Trophoblast cell (in vitro differentiated cells and primary cell): Measurements from ENCODE around the gene SLC23A1.
A peak's percentile ranks its signal among the peaks of the same experiment; 100 is the strongest.

ENCODE experiments used
- DNase-seq, 2 donors: peaks; one replicate each; pipeline ENCODE4 v3.0.0-alpha.2; 2016
- H2AFZ ChIP-seq: 2 replicates; pipeline ENCODE4 v1.6.1; 2013; ENCODE audit warnings: low read length, moderate library complexity, mild to moderate bottlenecking; ENCODE audit not compliant: insufficient read depth, poor library complexity
- H2AK5ac ChIP-seq: 2 replicates; pipeline ENCODE4 v1.6.1; 2013; ENCODE audit warnings: mild to moderate bottlenecking, low read length
- H2BK120ac ChIP-seq: 2 replicates; pipeline ENCODE4 v1.6.1; 2013; ENCODE audit warnings: low read length, mild to moderate bottlenecking, moderate library complexity; ENCODE audit not compliant: insufficient read depth, poor library complexity
- H2BK12ac ChIP-seq: 2 replicates; pipeline ENCODE4 v1.6.1; 2013; ENCODE audit warnings: mild to moderate bottlenecking, low read length, moderate library complexity
- H2BK5ac ChIP-seq: 2 replicates; pipeline ENCODE4 v1.6.1; 2013; ENCODE audit warnings: low read length, low read depth, moderate library complexity, mild to moderate bottlenecking; ENCODE audit not compliant: poor library complexity
- H3K14ac ChIP-seq: 2 replicates; pipeline ENCODE4 v1.6.1; 2013; ENCODE audit warnings: mild to moderate bottlenecking, low read length
- H3K18ac ChIP-seq: 2 replicates; pipeline ENCODE4 v1.6.1; 2013; ENCODE audit warnings: mild to moderate bottlenecking, low read length
- H3K23ac ChIP-seq: 2 replicates; pipeline ENCODE4 v1.6.1; 2013; ENCODE audit warnings: low read length
- H3K27ac ChIP-seq: 2 replicates; pipeline ENCODE4 v1.5.1; 2013; ENCODE audit warnings: low read depth, mild to moderate bottlenecking, inconsistent platforms, low read length, moderate library complexity
- H3K27me3 ChIP-seq: 2 replicates; pipeline ENCODE4 v1.6.1; 2013; ENCODE audit warnings: inconsistent platforms, mild to moderate bottlenecking, low read length, moderate library complexity; ENCODE audit not compliant: insufficient read depth
- H3K36me3 ChIP-seq, 2 experiments: 1 replicate in 1 of 2; 2 replicates in 1 of 2; pipeline ENCODE4 v1.6.1; 2013; ENCODE audit warnings: low read length in 2 of 2, mild to moderate bottlenecking in 2 of 2, moderate library complexity in 1 of 2; ENCODE audit not compliant: insufficient read depth in 2 of 2, control insufficient read depth in 1 of 2
- H3K4ac ChIP-seq: 2 replicates; pipeline ENCODE4 v1.6.1; 2013; ENCODE audit warnings: low read depth, mild to moderate bottlenecking, low read length, moderate library complexity
- H3K4me1 ChIP-seq, 2 experiments: 1 replicate in 1 of 2; 2 replicates in 1 of 2; pipeline ENCODE4 v1.6.1; 2013; ENCODE audit warnings: low read length in 2 of 2, mild to moderate bottlenecking in 2 of 2, moderate library complexity in 1 of 2; ENCODE audit not compliant: insufficient read depth in 2 of 2, control insufficient read depth in 1 of 2
- H3K4me2 ChIP-seq: 2 replicates; pipeline ENCODE4 v1.6.1; 2013; ENCODE audit warnings: inconsistent platforms, mild to moderate bottlenecking, low read length, moderate library complexity
- H3K4me3 ChIP-seq: 2 replicates; pipeline ENCODE4 v1.5.1; 2013; ENCODE audit warnings: mild to moderate bottlenecking, low read depth, low read length, inconsistent platforms
- H3K79me1 ChIP-seq: one replicate; pipeline ENCODE4 v1.6.1; 2013; ENCODE audit warnings: low read length
- H3K79me2 ChIP-seq: 2 replicates; pipeline ENCODE4 v1.6.1; 2013; ENCODE audit warnings: low read length, mild to moderate bottlenecking; ENCODE audit not compliant: control insufficient read depth, insufficient read depth, poor library complexity
- H3K9ac ChIP-seq: 2 replicates; pipeline ENCODE4 v1.6.1; 2013; ENCODE audit warnings: mild to moderate bottlenecking, low read length
- H3K9me3 ChIP-seq: 2 replicates; pipeline ENCODE4 v1.6.1; 2013; ENCODE audit warnings: low read depth, mild to moderate bottlenecking, control low read depth, inconsistent platforms, low read length; ENCODE audit not compliant: insufficient read depth
- H4K12ac ChIP-seq: 2 replicates; pipeline ENCODE4 v1.6.1; 2013; ENCODE audit warnings: low read depth, mild to moderate bottlenecking, low read length, moderate library complexity
- H4K8ac ChIP-seq: 2 replicates; pipeline ENCODE4 v1.6.1; 2013; ENCODE audit warnings: low read depth, mild to moderate bottlenecking, low read length, moderate library complexity
- H4K91ac ChIP-seq: one replicate; pipeline ENCODE4 v1.6.1; 2013; ENCODE audit warnings: low read depth, mild to moderate bottlenecking, low read length, moderate library complexity
- WGBS: extraction: QIAGEN DNeasy Blood & Tissue Kit; methylation state at CpG from one replicate; pipeline ENCODE4 v1.1.7; 2013; ENCODE audit warnings: missing lambda C conversion rate; ENCODE audit not compliant: insufficient read length, insufficient coverage; ENCODE audit errors: extremely low coverage; 5-methylcytosine and 5-hydroxymethylcytosine counted together

SLC23A1 gene

GRCh38 chr5:139425497-139425896 lies 42.4 kb upstream of the SLC23A1 start:
- Histone ChIP-seq H2AFZ (no peak overlapping the region), H3K27me3 (no peaks in the 10 kb centered on the region), H4K91ac (no peak overlapping the region), H3K4me3 (no peak overlapping the region), H3K4ac (no peak overlapping the region), H3K14ac (no peak overlapping the region), H3K36me3 (peaks cover 2 to 6% of the 10 kb centered on the region in 2 experiments), H3K18ac (no peak overlapping the region), H3K79me2 (no peaks in the 10 kb centered on the region), H3K4me1 (peaks cover 3 to 5% of the 10 kb centered on the region in 2 experiments), H3K9me3 (no peaks in the 10 kb centered on the region), H3K23ac (no peak overlapping the region), H3K27ac (no peak overlapping the region), H3K9ac (no peak overlapping the region), H4K8ac (no peak overlapping the region), H2AK5ac (no peak overlapping the region), H3K79me1 (no peaks in the 10 kb centered on the region), H3K4me2 (no peak overlapping the region), H2BK5ac (no peak overlapping the region), H4K12ac (no peak overlapping the region), H2BK12ac (no peak overlapping the region), H2BK120ac (no peak overlapping the region)
- DNase-seq = no peak
- no CpG with 5 or more reads among the region's 5 CpGs for WGBS

- Histone ChIP-seq H2AFZ (no peak overlapping the region), H2BK120ac (no peak overlapping the region), H4K8ac (no peak overlapping the region), H2AK5ac (no peak overlapping the region), H3K36me3 (peaks cover 3 to 5% of the 10 kb centered on the region in 2 experiments), H3K79me2 (no peaks in the 10 kb centered on the region), H3K23ac (no peak overlapping the region), H3K9me3 (no peaks in the 10 kb centered on the region), H2BK5ac (no peak overlapping the region), H3K27me3 (no peaks in the 10 kb centered on the region), H3K18ac (no peak overlapping the region), H4K91ac (no peak overlapping the region), H3K4me2 (no peak overlapping the region), H3K9ac (no peak overlapping the region), H3K4me1 (peaks cover 3 to 5% of the 10 kb centered on the region in 2 experiments), H4K12ac (no peak overlapping the region), H3K27ac (no peak overlapping the region), H3K4me3 (no peak overlapping the region), H2BK12ac (no peak overlapping the region), H3K79me1 (no peaks in the 10 kb centered on the region), H3K4ac (no peak overlapping the region), H3K14ac (no peak overlapping the region)
- no CpG with 5 or more reads among the region's 5 CpGs for WGBS
- DNase-seq = peak; percentile 56 to 87
Observed at GRCh38 chr5:139422307-139422893, 39.3 kb upstream of the SLC23A1 start.

GRCh38 chr5:139419226-139420192 lies 36.4 kb upstream of the SLC23A1 start:
- H3K14ac ChIP-seq = no peak overlapping the region
- no peak overlapping the region for H3K9ac ChIP-seq
- H3K79me1 ChIP-seq = no peaks in the 10 kb centered on the region
- H2BK5ac ChIP-seq = no peak overlapping the region
- H2AFZ ChIP-seq = no peak overlapping the region
- H3K4ac ChIP-seq = no peak overlapping the region
- no peaks in the 10 kb centered on the region for H3K9me3 ChIP-seq
- H3K36me3 ChIP-seq = peaks cover 2 to 5% of the 10 kb centered on the region in 2 experiments
- no peak overlapping the region for H3K23ac ChIP-seq
- no CpG with 5 or more reads among the region's 9 CpGs for WGBS
- no peak overlapping the region for H3K27ac ChIP-seq
- H3K4me3 ChIP-seq = no peak overlapping the region
- no peak overlapping the region for H3K18ac ChIP-seq
- H3K4me2 ChIP-seq = no peak overlapping the region
- no peak for DNase-seq
- H2BK12ac ChIP-seq = no peak overlapping the region
- H3K27me3 ChIP-seq = no peaks in the 10 kb centered on the region
- H4K91ac ChIP-seq = no peak overlapping the region
- H2AK5ac ChIP-seq = no peak overlapping the region
- H2BK120ac ChIP-seq = no peak overlapping the region
- H3K79me2 ChIP-seq = no peaks in the 10 kb centered on the region
- H4K12ac ChIP-seq = no peak overlapping the region
- no peak overlapping the region for H4K8ac ChIP-seq
- no peaks in the 10 kb centered on the region for H3K4me1 ChIP-seq

DNA sequence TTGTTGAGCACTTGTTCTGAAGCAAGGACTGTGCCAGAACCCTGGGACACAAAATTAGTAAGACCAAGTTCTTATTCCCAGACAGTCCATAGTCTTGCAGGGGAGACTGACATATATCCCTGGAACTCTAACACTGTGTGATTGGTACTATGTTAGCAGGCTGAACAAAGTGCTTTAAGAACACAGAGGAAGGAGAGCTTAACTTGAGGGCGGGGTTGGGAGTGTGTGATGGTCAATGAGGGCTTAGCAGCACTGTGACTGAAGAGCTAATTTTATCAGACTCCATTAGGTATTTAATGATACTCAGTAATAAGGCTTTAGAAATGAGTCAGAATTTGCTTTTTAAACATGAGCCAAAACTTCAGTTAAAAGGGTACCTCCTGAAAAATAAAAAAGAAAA lies 35.7 kb upstream of the SLC23A1 start:
- Histone ChIP-seq H4K8ac (no peak overlapping the region), H3K36me3 (peaks cover 0 to 5% of the 10 kb centered on the region in 2 experiments), H2AK5ac (no peak overlapping the region), H2BK5ac (no peak overlapping the region), H3K4me1 (no peaks in the 10 kb centered on the region), H3K27me3 (no peaks in the 10 kb centered on the region), H3K79me1 (no peaks in the 10 kb centered on the region), H3K27ac (no peak overlapping the region), H2AFZ (no peak overlapping the region), H4K12ac (no peak overlapping the region), H4K91ac (no peak overlapping the region), H3K23ac (no peak overlapping the region), H3K4me3 (no peak overlapping the region), H3K14ac (no peak overlapping the region), H3K4me2 (no peak overlapping the region), H3K4ac (no peak overlapping the region), H3K79me2 (no peaks in the 10 kb centered on the region), H2BK120ac (no peak overlapping the region), H3K9me3 (no peaks in the 10 kb centered on the region), H3K9ac (no peak overlapping the region), H2BK12ac (no peak overlapping the region), H3K18ac (no peak overlapping the region)
- DNase-seq = no peak
- no CpG with 5 or more reads among the region's 1 CpG for WGBS
